GM20000 (cell line): ENCODE results near the gene DSTYK.

Source experiments
- DNase-seq: peaks from one replicate; pipeline ENCODE4 v3.0.0; 2012; ENCODE audit warnings: low spot score
- TF ChIP-seq, protein P1 (sequence below): IDR thresholded peaks from 2 replicates; pipeline ENCODE4 v1.5.1; 2012; ENCODE audit warnings: mild to moderate bottlenecking, control low read depth; ENCODE audit errors: extremely low read depth, missing control alignments

Gene DSTYK

DNA sequence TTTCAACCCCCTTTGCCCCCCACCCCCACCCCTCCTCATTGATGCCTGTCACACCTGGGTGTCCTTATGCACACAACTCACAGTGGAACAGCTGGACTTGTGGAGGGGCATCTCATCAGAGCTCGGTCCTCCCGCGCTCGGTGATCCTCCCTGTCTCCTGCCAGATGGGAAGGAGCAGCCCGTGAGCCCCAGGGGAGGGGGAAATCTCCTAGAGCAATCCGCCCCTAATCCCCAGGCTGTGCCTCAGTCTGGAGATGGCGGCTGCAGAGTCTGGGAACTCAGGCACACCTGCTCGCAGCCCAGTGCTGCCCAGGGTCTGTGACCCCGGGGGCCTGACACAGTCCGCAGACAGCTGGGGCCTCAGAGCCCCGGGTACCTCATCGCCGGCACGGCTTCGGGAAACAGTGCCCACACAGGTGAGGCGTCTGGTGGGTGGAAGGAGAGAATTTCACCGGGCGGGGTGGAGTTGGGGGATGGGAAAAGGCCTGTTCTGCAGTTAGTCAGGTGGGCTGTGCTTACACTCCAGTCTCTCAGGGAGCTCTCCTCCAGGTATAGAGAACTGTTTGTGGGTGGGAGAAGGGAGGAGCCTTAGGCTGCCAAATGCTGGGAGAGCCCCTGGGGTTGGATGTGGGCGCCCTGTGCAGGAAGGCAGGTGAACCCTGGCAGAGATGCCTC, 45.6 kb upstream of the DSTYK start:
- TF ChIP-seq, protein P1, sequence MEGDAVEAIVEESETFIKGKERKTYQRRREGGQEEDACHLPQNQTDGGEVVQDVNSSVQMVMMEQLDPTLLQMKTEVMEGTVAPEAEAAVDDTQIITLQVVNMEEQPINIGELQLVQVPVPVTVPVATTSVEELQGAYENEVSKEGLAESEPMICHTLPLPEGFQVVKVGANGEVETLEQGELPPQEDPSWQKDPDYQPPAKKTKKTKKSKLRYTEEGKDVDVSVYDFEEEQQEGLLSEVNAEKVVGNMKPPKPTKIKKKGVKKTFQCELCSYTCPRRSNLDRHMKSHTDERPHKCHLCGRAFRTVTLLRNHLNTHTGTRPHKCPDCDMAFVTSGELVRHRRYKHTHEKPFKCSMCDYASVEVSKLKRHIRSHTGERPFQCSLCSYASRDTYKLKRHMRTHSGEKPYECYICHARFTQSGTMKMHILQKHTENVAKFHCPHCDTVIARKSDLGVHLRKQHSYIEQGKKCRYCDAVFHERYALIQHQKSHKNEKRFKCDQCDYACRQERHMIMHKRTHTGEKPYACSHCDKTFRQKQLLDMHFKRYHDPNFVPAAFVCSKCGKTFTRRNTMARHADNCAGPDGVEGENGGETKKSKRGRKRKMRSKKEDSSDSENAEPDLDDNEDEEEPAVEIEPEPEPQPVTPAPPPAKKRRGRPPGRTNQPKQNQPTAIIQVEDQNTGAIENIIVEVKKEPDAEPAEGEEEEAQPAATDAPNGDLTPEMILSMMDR: no peak
- no peak for DNase-seq

DNA sequence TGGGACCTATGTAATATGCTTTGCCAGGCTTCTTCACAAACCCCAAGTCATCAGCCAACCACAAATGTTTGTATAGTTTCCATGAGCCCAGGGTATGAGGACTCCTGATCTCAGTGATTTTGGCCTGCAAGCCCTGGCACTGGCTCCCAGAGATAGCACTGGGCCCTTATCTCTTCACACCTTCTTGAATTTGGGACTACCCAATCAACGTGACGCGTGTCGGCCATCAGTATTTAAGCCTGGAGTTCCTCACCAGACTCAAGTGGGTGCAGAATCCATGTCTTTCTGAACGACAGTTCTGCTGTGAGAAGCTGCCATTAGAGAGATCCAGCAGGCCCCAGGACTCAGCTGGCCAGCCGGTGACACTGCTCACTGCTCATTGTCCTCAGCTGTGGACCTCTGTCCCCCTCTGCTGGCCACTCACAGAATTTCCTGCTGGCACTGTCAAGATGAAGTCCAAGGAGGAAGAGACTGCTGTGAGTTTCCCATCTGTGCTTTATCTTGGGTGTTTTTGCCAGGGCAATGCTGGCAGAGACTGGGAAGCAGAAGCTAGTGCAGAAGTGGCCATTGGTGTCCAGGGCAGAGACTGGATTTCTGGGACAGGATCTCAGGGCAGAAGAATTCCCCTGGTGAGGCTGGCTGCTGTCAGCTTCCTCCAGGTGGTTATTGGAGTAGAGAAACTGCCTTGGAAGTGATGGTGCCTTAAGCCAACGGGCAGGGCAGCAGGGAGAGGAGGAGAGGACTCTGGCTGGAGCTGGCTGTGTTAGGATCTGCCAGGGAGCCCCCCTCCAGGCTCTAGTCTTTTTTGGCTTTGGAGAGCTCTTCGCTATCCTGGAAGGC, 44.7 kb upstream of the DSTYK start:
- peak; percentile 85 for DNase-seq
- TF ChIP-seq, protein P1: peak; percentile 90

DNA sequence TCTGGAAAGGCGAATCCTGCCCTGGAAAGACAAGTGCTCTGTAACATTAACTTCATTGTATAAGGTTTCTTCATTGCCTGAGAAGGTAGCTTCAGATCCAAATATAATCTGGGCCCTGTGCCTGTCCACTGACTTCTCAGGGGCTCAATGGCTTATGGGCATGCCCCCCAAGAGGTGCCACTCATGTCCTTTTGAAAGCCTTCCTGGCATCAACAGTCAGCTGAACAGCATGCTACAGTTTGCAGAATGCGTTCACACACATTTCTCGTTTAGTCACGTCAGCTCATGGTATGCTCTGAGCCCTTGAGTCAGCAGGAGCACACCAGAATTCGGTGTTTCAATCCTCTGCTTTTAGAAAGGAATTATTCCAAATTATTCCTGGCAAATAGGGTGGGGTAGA, 40.1 kb upstream of the DSTYK start:
- no peak for DNase-seq
- TF ChIP-seq, protein P1: no peak

DNA sequence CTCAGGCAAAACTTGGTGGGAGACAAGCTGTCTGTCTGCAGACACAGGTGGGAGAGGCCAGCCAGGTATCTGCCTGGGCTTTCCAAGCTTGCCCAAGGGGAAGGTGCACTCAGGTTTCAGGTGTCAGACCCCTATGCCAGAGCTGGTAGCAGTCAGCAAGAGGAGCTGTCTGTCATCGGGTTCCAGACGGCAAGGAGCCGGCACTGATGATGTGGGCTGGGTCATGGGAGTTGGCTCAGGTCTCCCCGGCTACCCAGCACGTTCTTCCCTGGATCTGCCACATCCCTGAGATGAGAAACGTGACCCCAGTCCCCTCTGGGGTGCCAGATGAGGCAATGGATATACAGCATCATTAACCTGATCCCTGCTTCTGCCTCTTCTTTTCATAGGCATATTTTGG, 39.2 kb upstream of the DSTYK start:
- no peak for DNase-seq
- TF ChIP-seq, protein P1: no peak

DNA sequence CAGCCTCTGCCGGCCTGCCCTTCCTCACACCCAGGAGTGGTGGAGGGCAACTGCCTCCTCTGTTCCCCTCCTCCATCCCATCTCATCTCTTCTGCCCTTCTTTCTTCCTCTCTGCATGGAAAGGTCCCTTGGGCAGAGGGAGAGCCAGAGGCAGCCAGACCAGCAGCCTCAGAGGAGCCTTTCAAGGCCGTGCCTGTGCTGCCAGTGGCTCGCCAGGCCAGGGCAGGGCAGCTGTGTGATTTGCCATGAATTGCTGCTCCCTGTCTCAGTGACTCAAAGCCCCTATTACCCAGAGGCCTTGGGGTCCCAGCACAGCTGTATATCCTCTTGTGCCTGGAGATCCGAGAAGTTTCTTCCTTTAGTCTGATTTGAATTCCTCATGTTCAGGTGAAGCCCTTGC, 38.1 kb upstream of the DSTYK start:
- DNase-seq: no peak
- TF ChIP-seq, protein P1: no peak

DNA sequence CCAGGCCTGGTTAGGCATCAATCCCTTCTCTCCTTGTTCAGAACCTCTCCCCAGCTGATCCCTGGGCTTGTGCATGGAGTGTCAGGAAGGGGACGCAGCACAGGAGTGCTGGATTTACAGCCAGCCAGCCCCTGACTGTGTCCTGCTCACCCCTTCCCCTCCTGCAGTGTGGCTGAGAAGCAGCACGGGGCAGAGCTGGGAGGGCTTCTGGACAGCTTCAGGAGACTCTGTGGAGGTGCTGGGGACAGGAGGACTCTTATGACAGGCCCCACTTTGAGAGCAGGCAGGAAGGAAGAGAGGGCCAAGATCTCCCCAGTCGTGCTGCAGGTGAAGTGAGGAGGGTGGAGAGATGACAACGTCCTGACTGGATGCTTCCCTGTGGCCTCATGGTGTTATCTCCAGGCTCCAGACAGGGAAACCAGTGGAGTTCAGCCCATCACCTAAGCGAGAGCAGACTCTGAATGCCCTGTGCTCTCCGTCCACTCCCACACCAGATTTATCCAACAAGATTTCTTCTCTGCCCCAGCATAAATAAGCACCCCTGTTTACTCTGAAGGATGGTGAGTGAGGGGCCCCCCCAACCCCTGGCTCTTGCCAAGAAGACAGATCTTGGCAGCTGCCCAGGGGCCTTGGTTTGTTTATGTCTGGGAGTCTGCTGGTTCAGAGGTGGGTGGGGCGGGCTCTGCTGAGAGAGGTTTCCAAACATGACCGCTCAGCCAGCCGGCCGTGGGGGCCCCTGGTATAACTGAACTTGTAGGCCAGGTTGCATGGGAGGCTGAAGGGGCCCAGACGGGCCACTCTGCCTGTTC, 37.5 kb upstream of the DSTYK start:
- DNase-seq: no peak
- TF ChIP-seq, protein P1: no peak
